Endometrial microvascular endothelial cells (primary cell): ENCODE results near the gene CCDC134. TPM values are rescaled to one million over a fixed set of nuclear protein-coding genes. Genes with fewer than 3 reads are reported as not detected.
"Not testable (repeated sequence)": the region's sequence is repeated elsewhere in the genome, so short reads cannot be mapped to it uniquely, and the experiment has no call there.

Source experiments
- in situ Hi-C: cut with HindIII; loops from 2 replicates; pipeline ENCODE4 v1.10.0; 2017; ENCODE audit warnings: low sequenced_read_pairs, low pct_unique_long_range_greater_than_20kb; ENCODE audit errors: inconsistent ontology term
- total RNA-seq: library from RNA; depleted of rRNA; stranded (reverse); fragments of >200 nt; gene quantifications from one replicate; pipeline ENCODE4 v1.2.3, GENCODE V29; 2015; ENCODE audit errors: inconsistent ontology term

The CCDC134 gene
- total RNA-seq, 1 donor from 2014 or later = 15.1 TPM

GRCh38 chr22:41835462-41835861, 35.0 kb downstream of the CCDC134 start:
- in situ Hi-C loops = not testable (repeated sequence)

- in situ Hi-C loops = no loop called here
Measured at GRCh38 chr22:41836551-41836950, 36.1 kb downstream of the CCDC134 start.

- in situ Hi-C loops = no loop called here
Measured at GRCh38 chr22:41838842-41839618, 38.6 kb downstream of the CCDC134 start.

- in situ Hi-C loops = no loop called here
Measured at GRCh38 chr22:41840216-41840615, 39.7 kb downstream of the CCDC134 start.

- in situ Hi-C loops = no loop called here
Measured at GRCh38 chr22:41841085-41841712, 40.7 kb downstream of the CCDC134 start.

- in situ Hi-C loops = no loop called here
Measured at GRCh38 chr22:41842996-41843970, 42.8 kb downstream of the CCDC134 start.

GRCh38 chr22:41844036-41844435, 43.6 kb downstream of the CCDC134 start:
- in situ Hi-C loops = no loop called here

GRCh38 chr22:41844513-41844912, 44.0 kb downstream of the CCDC134 start:
- in situ Hi-C loops = no loop called here

- in situ Hi-C loops = no loop called here
Measured at GRCh38 chr22:41845380-41846267, 45.1 kb downstream of the CCDC134 start.

GRCh38 chr22:41846268-41846987, 45.9 kb downstream of the CCDC134 start:
- in situ Hi-C loops = no loop called here

GRCh38 chr22:41847300-41847699, 46.8 kb downstream of the CCDC134 start:
- in situ Hi-C loops = no loop called here

GRCh38 chr22:41848468-41848867, 48.0 kb downstream of the CCDC134 start:
- in situ Hi-C loops = no loop called here

- in situ Hi-C loops = no loop called here
Measured at GRCh38 chr22:41856469-41856868, 56.0 kb downstream of the CCDC134 start.

- in situ Hi-C loops = no loop called here
Measured at GRCh38 chr22:41857155-41857859, 56.8 kb downstream of the CCDC134 start.

- in situ Hi-C loops = no loop called here
Measured at GRCh38 chr22:41857860-41858199, 57.4 kb downstream of the CCDC134 start.

- in situ Hi-C loops = no loop called here
Measured at GRCh38 chr22:41862160-41862529, 61.7 kb downstream of the CCDC134 start.

GRCh38 chr22:41862530-41863266, 62.2 kb downstream of the CCDC134 start:
- in situ Hi-C loops = no loop called here
